Neural cell (in vitro differentiated cells): ENCODE results near the gene RAET1E. TPM values are rescaled to one million over a fixed set of nuclear protein-coding genes. Genes with fewer than 3 reads are reported as not detected.

Experiments
- H2AFZ ChIP-seq: fragments of 200-600, 300-800 bp; sonication (generic), shearing (Covaris generic); 2 replicates; pipeline ENCODE4 v1.6.0; 2014; ENCODE audit warnings: low read depth, mild to moderate bottlenecking, antibody characterized with exemption, low read length, moderate library complexity
- H3F3A ChIP-seq: fragments of 200-600 bp; shearing (Covaris generic); 2 replicates; pipeline ENCODE4 v1.6.1; 2016; ENCODE audit warnings: mild to moderate bottlenecking, moderate library complexity, mixed read lengths, antibody characterized with exemption, low read length; ENCODE audit not compliant: insufficient read depth, poor library complexity, severe bottlenecking
- H3K27ac ChIP-seq: fragments of 200-600, 300-800 bp; sonication (generic), shearing (Covaris generic); 2 replicates; pipeline ENCODE4 v1.5.1; 2014; ENCODE audit warnings: mild to moderate bottlenecking, low read length, moderate library complexity
- H3K27me3 ChIP-seq: fragments of 300-800, 200-600 bp; sonication (generic), shearing (Covaris generic); 2 replicates; pipeline ENCODE4 v1.6.0; 2014; ENCODE audit warnings: mild to moderate bottlenecking, low read depth, low read length, moderate library complexity; ENCODE audit not compliant: insufficient read depth
- H3K36me3 ChIP-seq: fragments of 300-800, 200-600 bp; sonication (generic), shearing (Covaris generic); 2 replicates; pipeline ENCODE4 v1.5.1; 2014; ENCODE audit warnings: mild to moderate bottlenecking, antibody characterized with exemption, low read length, moderate library complexity; ENCODE audit not compliant: insufficient read depth
- H3K4me2 ChIP-seq: fragments of 300-800, 200-600 bp; sonication (generic), shearing (Covaris generic); 2 replicates; pipeline ENCODE4 v1.6.0; 2014; ENCODE audit warnings: mild to moderate bottlenecking, low read length
- H3K4me3 ChIP-seq: fragments of 300-800, 200-600 bp; sonication (generic), shearing (Covaris generic); 2 replicates; pipeline ENCODE4 v1.5.1; 2014; ENCODE audit warnings: mild to moderate bottlenecking, low read length, moderate library complexity
- H3K79me2 ChIP-seq: fragments of 200-600 bp; shearing (Covaris generic); replicated peaks from 2 replicates; pipeline ENCODE4 v1.6.0; 2014; ENCODE audit warnings: mild to moderate bottlenecking, low read length, moderate library complexity; ENCODE audit not compliant: insufficient read depth
- H3K9ac ChIP-seq: fragments of 300-800, 200-600 bp; sonication (generic), shearing (Covaris generic); 2 replicates; pipeline ENCODE4 v1.6.1; 2016; ENCODE audit warnings: mild to moderate bottlenecking, low read length, mixed read lengths
- H3K9me2 ChIP-seq: fragments of 200-600 bp; shearing (Covaris generic); 2 replicates; pipeline ENCODE4 v1.6.1; 2016; ENCODE audit warnings: mild to moderate bottlenecking, low read length, mixed read lengths; ENCODE audit not compliant: insufficient read depth
- H3K9me3 ChIP-seq: fragments of 200-600, 300-800 bp; sonication (generic), shearing (Covaris generic); 2 replicates; pipeline ENCODE4 v1.6.1; 2016; ENCODE audit warnings: mild to moderate bottlenecking, mixed run types, low read length, moderate library complexity, mixed read lengths
- H4K20me1 ChIP-seq: fragments of 200-600 bp; shearing (Covaris generic); 2 replicates; pipeline ENCODE4 v1.6.1; 2016; ENCODE audit warnings: mild to moderate bottlenecking, mixed run types; ENCODE audit not compliant: insufficient read depth
- CTCF ChIP-seq: fragments of 450-650 bp; IDR thresholded peaks from 2 replicates; pipeline ENCODE4 v1.5.1; 2014; ENCODE audit warnings: antibody characterized with exemption, mild to moderate bottlenecking, moderate library complexity; ENCODE audit not compliant: poor library complexity, severe bottlenecking
- EP300 ChIP-seq: fragments of 450-650 bp; conservative IDR thresholded peaks from 2 replicates; pipeline ENCODE4 v1.6.1; 2014; ENCODE audit warnings: antibody characterized with exemption, mild to moderate bottlenecking, moderate library complexity; ENCODE audit not compliant: poor library complexity, severe bottlenecking
- EZH2 ChIP-seq: fragments of 200-600, 300-800 bp; shearing (Covaris generic), sonication (generic); IDR thresholded peaks from 2 replicates; pipeline ENCODE4 v1.6.1; 2014; ENCODE audit warnings: antibody characterized with exemption, low read length, borderline replicate concordance, mild to moderate bottlenecking; ENCODE audit not compliant: insufficient read depth, poor library complexity, severe bottlenecking
- MXI1 ChIP-seq: fragments of 450-650 bp; conservative IDR thresholded peaks from 2 replicates; pipeline ENCODE4 v1.6.1; 2014; ENCODE audit warnings: antibody characterized with exemption, mild to moderate bottlenecking; ENCODE audit not compliant: poor library complexity, severe bottlenecking
- POLR2AphosphoS5 ChIP-seq: IDR thresholded peaks from 2 replicates; pipeline ENCODE4 v1.6.1; 2012
- RAD21 ChIP-seq: fragments of 450-650 bp; conservative IDR thresholded peaks from 2 replicates; pipeline ENCODE4 v1.6.1; 2014; ENCODE audit warnings: antibody characterized with exemption, mild to moderate bottlenecking, moderate library complexity
- REST ChIP-seq: IDR thresholded peaks from 2 replicates; pipeline ENCODE4 v1.6.1; 2012; ENCODE audit warnings: borderline replicate concordance
- SMC3 ChIP-seq: fragments of 450-650 bp; conservative IDR thresholded peaks from 2 replicates; pipeline ENCODE4 v1.6.1; 2014; ENCODE audit warnings: antibody characterized with exemption, mild to moderate bottlenecking, moderate library complexity; ENCODE audit not compliant: poor library complexity
- TAF1 ChIP-seq: IDR thresholded peaks from 2 replicates; pipeline ENCODE4 v1.6.1; 2012; ENCODE audit warnings: low read depth
- polyA plus RNA-seq: library from polyadenylated mRNA; depleted of rRNA; stranded (reverse); fragments of >200 nt; gene quantifications from 2 replicates; pipeline ENCODE4 v1.2.3, GENCODE V29; 2014

RAET1E gene
- polyA plus RNA-seq, 1 donor from 2014 or later = not detected

- Histone ChIP-seq H3K9me2 (no peaks in the 10 kb centered on the region), H3F3A (no peaks in the 10 kb centered on the region), H3K4me3 (no peak overlapping the region), H3K4me2 (no peak overlapping the region), H2AFZ (no peak overlapping the region), H3K79me2 (peaks cover 3% of the 10 kb centered on the region), H4K20me1 (no peaks in the 10 kb centered on the region), H3K9ac (no peak overlapping the region), H3K36me3 (no peaks in the 10 kb centered on the region), H3K27ac (no peak overlapping the region), H3K9me3 (no peaks in the 10 kb centered on the region), H3K27me3 (no peaks in the 10 kb centered on the region)
- no peak for TF ChIP-seq TAF1
- no peak for TF ChIP-seq POLR2AphosphoS5
- no peak for TF ChIP-seq CTCF
- TF ChIP-seq EZH2 = no peak
- no peak for TF ChIP-seq REST
- no peak for TF ChIP-seq EP300
- TF ChIP-seq MXI1 = no peak
- no peak for TF ChIP-seq RAD21
- no peak for TF ChIP-seq SMC3
Observed at GRCh38 chr6:149852881-149853280, 45.0 kb downstream of the RAET1E start.

GRCh38 chr6:149852180-149852579 is 45.7 kb downstream of the RAET1E start:
- H3F3A ChIP-seq = no peaks in the 10 kb centered on the region
- H3K36me3 ChIP-seq = no peaks in the 10 kb centered on the region
- no peak overlapping the region for H3K9ac ChIP-seq
- H2AFZ ChIP-seq = no peak overlapping the region
- no peak overlapping the region for H3K4me3 ChIP-seq
- H3K4me2 ChIP-seq = no peak overlapping the region
- peaks cover 3% of the 10 kb centered on the region for H3K79me2 ChIP-seq
- no peaks in the 10 kb centered on the region for H3K9me2 ChIP-seq
- no peak for TF ChIP-seq EP300
- TF ChIP-seq MXI1 = no peak
- no peak for TF ChIP-seq REST
- TF ChIP-seq RAD21 = no peak
- TF ChIP-seq TAF1 = no peak
- no peak for TF ChIP-seq EZH2
- no peak for TF ChIP-seq CTCF
- no peak for TF ChIP-seq SMC3
- H4K20me1 ChIP-seq = no peaks in the 10 kb centered on the region
- no peaks in the 10 kb centered on the region for H3K9me3 ChIP-seq
- no peaks in the 10 kb centered on the region for H3K27me3 ChIP-seq
- H3K27ac ChIP-seq = no peak overlapping the region
